ENCODE data around the gene DLGAP1. TPM values are rescaled to one million over a fixed set of nuclear protein-coding genes. Genes with fewer than 3 reads are reported as not detected.

The DLGAP1 gene
- polyA plus RNA-seq, 1 experiment = 0.09 TPM

DNA sequence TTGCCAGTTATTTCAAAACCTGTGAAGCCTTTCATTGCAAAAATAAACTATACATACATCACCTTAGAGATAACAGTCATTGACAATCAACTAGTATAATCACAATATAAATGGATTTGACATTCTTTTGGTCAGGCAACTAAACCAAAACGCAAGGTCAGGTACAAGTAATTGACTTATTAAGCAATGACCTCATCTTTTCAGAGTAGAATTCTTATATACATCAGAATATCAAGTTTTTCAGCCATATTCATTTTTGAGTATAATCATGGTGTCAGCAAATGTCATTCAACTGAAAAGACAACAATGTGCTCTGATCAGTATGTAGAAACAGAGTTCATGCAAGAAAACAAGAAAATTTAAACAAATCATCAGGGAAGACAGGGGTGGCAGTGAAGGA, 796.6 kb downstream of the DLGAP1 start:
- no peaks in the 10 kb centered on the region for H3K27me3 ChIP-seq (ENCODE audit: control insufficient read depth, insufficient read depth, low read length)
- no peak overlapping the region for H3K4me3 ChIP-seq (ENCODE audit: low read depth, low read length)
- DNase-seq (ENCODE audit: low read depth, low spot score) = no peak
- ChIA-PET CTCF (interaction anchor here (0.6 to 1.1 kb wide), 2 partner anchors 82 to 337 kb away, joined by 3 read pairs; no protein-coding TSS in a partner anchor), POLR2A (no interaction called here)
- H3K27ac ChIP-seq (ENCODE audit: low read depth, low read length) = no peak overlapping the region
- H3K9me3 ChIP-seq (ENCODE audit: control insufficient read depth, insufficient read depth, low read length) = peaks cover 3% of the 10 kb centered on the region
- TF ChIP-seq, protein P1, sequence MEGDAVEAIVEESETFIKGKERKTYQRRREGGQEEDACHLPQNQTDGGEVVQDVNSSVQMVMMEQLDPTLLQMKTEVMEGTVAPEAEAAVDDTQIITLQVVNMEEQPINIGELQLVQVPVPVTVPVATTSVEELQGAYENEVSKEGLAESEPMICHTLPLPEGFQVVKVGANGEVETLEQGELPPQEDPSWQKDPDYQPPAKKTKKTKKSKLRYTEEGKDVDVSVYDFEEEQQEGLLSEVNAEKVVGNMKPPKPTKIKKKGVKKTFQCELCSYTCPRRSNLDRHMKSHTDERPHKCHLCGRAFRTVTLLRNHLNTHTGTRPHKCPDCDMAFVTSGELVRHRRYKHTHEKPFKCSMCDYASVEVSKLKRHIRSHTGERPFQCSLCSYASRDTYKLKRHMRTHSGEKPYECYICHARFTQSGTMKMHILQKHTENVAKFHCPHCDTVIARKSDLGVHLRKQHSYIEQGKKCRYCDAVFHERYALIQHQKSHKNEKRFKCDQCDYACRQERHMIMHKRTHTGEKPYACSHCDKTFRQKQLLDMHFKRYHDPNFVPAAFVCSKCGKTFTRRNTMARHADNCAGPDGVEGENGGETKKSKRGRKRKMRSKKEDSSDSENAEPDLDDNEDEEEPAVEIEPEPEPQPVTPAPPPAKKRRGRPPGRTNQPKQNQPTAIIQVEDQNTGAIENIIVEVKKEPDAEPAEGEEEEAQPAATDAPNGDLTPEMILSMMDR (IDR thresholded peaks at IDR 0.05; ENCODE audit: low read depth, low read length) = no peak

DNA sequence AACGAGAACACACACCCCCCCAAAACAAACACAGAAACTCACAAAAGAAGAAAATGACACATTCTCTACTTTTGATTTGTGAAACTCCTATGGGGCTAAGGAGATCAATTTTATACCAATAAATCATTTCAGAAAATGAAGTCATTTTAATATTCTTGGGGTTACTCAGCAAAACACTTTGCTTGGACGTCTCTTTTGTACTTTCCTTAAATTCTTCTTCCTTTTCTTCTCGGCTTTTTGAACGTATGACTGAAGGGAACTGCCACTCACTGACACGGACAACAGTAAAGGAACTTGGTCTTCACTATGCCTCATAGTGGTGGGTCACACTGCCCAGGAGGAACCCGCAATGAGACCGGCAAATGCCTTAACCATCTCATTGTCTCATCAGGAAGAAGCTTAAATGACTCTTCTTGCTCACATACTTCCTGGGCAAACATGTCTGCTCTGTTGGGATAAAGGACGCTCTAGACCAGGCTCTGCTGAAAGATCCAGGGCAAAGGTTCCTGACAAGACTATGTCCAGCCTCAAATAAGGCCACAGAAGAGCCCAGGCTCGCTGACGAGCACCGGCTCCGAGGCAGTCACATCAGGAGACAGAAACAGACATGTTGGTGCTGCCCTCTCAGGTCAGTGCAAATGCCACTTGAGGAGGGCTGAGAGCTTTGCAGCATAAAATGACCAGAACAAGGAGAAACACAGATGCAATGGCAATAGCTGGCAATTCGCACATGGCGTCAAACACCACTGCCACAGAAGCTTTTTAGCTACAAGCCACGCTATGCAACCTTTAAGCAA, 799.7 kb downstream of the DLGAP1 start:
- H3K27ac ChIP-seq (ENCODE audit: low read depth, low read length) = no peak overlapping the region
- H3K9me3 ChIP-seq (ENCODE audit: control insufficient read depth, insufficient read depth, low read length) = no peaks in the 10 kb centered on the region
- CTCF ChIA-PET = interaction anchor here (1.5 kb wide), 1 partner anchor 11 kb away, joined by 8 read pairs; no protein-coding TSS in a partner anchor
- TF ChIP-seq, protein P1 (IDR thresholded peaks at IDR 0.05; ENCODE audit: low read depth, low read length) = no peak
- H3K27me3 ChIP-seq (ENCODE audit: control insufficient read depth, insufficient read depth, low read length) = no peaks in the 10 kb centered on the region
- DNase-seq (ENCODE audit: low read depth, low spot score) = no peak
- no peak overlapping the region for H3K4me3 ChIP-seq (ENCODE audit: low read depth, low read length)
- POLR2A ChIA-PET = no interaction called here

- ChIA-PET CTCF (interaction anchor here (0.8 to 2.7 kb wide), 4 partner anchors 11 to 214 kb away, joined by 3 to 28 read pairs (median 6); no protein-coding TSS in a partner anchor), POLR2A (interaction anchor here (2.1 to 3.1 kb wide), 2 partner anchors 30 to 51 kb away, joined by 11 to 17 read pairs; no protein-coding TSS in a partner anchor)
- H3K4me3 ChIP-seq (ENCODE audit: low read depth, low read length) = no peak overlapping the region
- no peak overlapping the region for H3K27ac ChIP-seq (ENCODE audit: low read depth, low read length)
- TF ChIP-seq, protein P1 (IDR thresholded peaks at IDR 0.05; ENCODE audit: low read depth, low read length) = no peak
- DNase-seq (ENCODE audit: low read depth, low spot score) = no peak
- no peaks in the 10 kb centered on the region for H3K27me3 ChIP-seq (ENCODE audit: control insufficient read depth, insufficient read depth, low read length)
- H3K9me3 ChIP-seq (ENCODE audit: control insufficient read depth, insufficient read depth, low read length) = no peaks in the 10 kb centered on the region
Observed at GRCh38 chr18:3654442-3655253, 800.5 kb downstream of the DLGAP1 start.

GRCh38 chr18:3653851-3654441, 801.2 kb downstream of the DLGAP1 start:
- H3K27me3 ChIP-seq (ENCODE audit: control insufficient read depth, insufficient read depth, low read length) = no peaks in the 10 kb centered on the region
- ChIA-PET POLR2A (interaction anchor here (1.5 to 3.1 kb wide), 4 partner anchors 12 to 201 kb away, joined by 9 to 27 read pairs (median 14); no protein-coding TSS in a partner anchor), CTCF (interaction anchor here (0.8 to 2.7 kb wide), 5 partner anchors 12 to 341 kb away, joined by 3 to 28 read pairs (median 3); no protein-coding TSS in a partner anchor)
- H3K27ac ChIP-seq (ENCODE audit: low read depth, low read length) = peak overlapping the region; percentile 96
- no peaks in the 10 kb centered on the region for H3K9me3 ChIP-seq (ENCODE audit: control insufficient read depth, insufficient read depth, low read length)
- TF ChIP-seq, protein P1 (IDR thresholded peaks at IDR 0.05; ENCODE audit: low read depth, low read length) = no peak
- no peak for DNase-seq (ENCODE audit: low read depth, low spot score)
- H3K4me3 ChIP-seq (ENCODE audit: low read depth, low read length) = no peak overlapping the region

Measured in AG04450 (cell line).